Stomach (tissue), 9 donors: ENCODE data around the gene PCNX3. TPM values are rescaled to one million over a fixed set of nuclear protein-coding genes. Genes with fewer than 3 reads are reported as not detected.
A peak's percentile ranks its signal among the peaks of the same experiment; 100 is the strongest.

Source experiments
- DNase-seq, 2 donors: peaks; one replicate each; pipeline versions ENCODE4 v3.0.0 to v3.0.0-alpha.2; 2013 to 2019
- H3K27ac ChIP-seq, 5 donors: fragments of 200-600 bp in 4 of 5; sonication (generic) in 4 of 5; one replicate each; pipeline ENCODE4 v1.5.1; 2013 to 2019; ENCODE audit warnings: mild to moderate bottlenecking in 1 of 5, moderate library complexity in 1 of 5
- H3K27me3 ChIP-seq, 3 donors: fragments of 200-600 bp; sonication (generic); one replicate each; pipeline ENCODE4 v1.5.1; 2017 to 2019; ENCODE audit warnings: mixed run types in 1 of 3
- H3K36me3 ChIP-seq, 4 donors: fragments of 200-600 bp; sonication (generic); 1 replicate in 3 of 4; 2 replicates in 1 of 4; pipeline ENCODE4 v1.5.1; 2016 to 2019
- H3K4me1 ChIP-seq, 4 donors: fragments of 200-600 bp; sonication (generic); one replicate each; pipeline ENCODE4 v1.5.1; 2016 to 2019
- H3K4me3 ChIP-seq, 4 donors: fragments of 200-600 bp; sonication (generic) in 3 of 4; one replicate each; pipeline ENCODE4 v1.5.1; 2016 to 2019; ENCODE audit warnings: mild to moderate bottlenecking in 1 of 4
- H3K9me3 ChIP-seq, 4 donors: fragments of 200-600 bp; sonication (generic); one replicate each; pipeline ENCODE4 v1.5.1; 2016 to 2019
- CTCF ChIP-seq, 7 experiments: fragments of 450-650 bp in 4 of 7; fragments of 200-600 bp in 3 of 7; sonication (generic) in 3 of 7; IDR thresholded peaks; one replicate each; pipeline ENCODE4 v1.5.1; 2016 to 2019; ENCODE audit warnings: antibody characterized with exemption in 7 of 7, control low read depth in 2 of 7, mild to moderate bottlenecking in 1 of 7
- EP300 ChIP-seq: sonication (generic); formaldehyde crosslinking; IDR thresholded peaks from one replicate; pipeline ENCODE4 v1.6.1; 2017; ENCODE audit warnings: antibody characterized with exemption
- POLR2A ChIP-seq, 4 donors: fragments of 450-650 bp; IDR thresholded peaks; one replicate each; pipeline ENCODE4 v1.6.1; 2016; ENCODE audit warnings: antibody characterized with exemption in 4 of 4, control low read depth in 2 of 4, mild to moderate bottlenecking in 1 of 4, moderate library complexity in 1 of 4
- POLR2AphosphoS5 ChIP-seq, 3 donors: sonication (generic); formaldehyde crosslinking; IDR thresholded peaks; one replicate each; pipeline ENCODE4 v1.6.1; 2016; ENCODE audit warnings: antibody characterized with exemption in 3 of 3
- WGBS, 5 donors: extraction: QIAGEN DNeasy Blood & Tissue Kit in 3 of 5; methylation state at CpG; one replicate each; pipeline versions ENCODE4 v1.1.5 to v1.1.7; 2013 to 2018; 5-methylcytosine and 5-hydroxymethylcytosine counted together
- intact Hi-C: fragments of 100-400 bp; cut with DNase I; formaldehyde crosslinking; loops from one replicate; pipeline ENCODE4 v1.15.1; 2023; ENCODE audit warnings: low total_unique reads
- polyA plus RNA-seq, 3 donors: library from polyadenylated mRNA; stranded (reverse); fragments of 200-250 nt; gene quantifications; one replicate each; pipeline ENCODE4 v1.2.3, GENCODE V29; 2013
- total RNA-seq, 5 donors: library from RNA; depleted of rRNA; stranded (reverse); fragments of >200 nt; gene quantifications; one replicate each; pipeline versions ENCODE4 v1.1.0 to v1.2.3, GENCODE V29; 2014 to 2016
- donor health status: healthy with polysubstance abuse.
- donor health status: Bipolar disorder and iron deficiency.
- donor health status: healthy.

The PCNX3 gene
- total and polyA plus RNA-seq, 8 donors = 4.6 to 76.2 (median 22.0) TPM

GRCh38 chr11:65589444-65590239 lies 25.9 kb upstream of the PCNX3 start:
- 53 to 78% (median 71%) methylated on average over 7 to 9 of the region's 9 CpGs for WGBS, 5 donors
- Histone ChIP-seq H3K9me3 (no peaks in the 10 kb centered on the region), H3K27ac (peak overlapping the region in 3 of 5 donors; percentile 27 to 81 (median 34)), H3K4me3 (no peak overlapping the region), H3K4me1 (peaks cover 35 to 94% (median 77%) of the 10 kb centered on the region in 4 donors), H3K36me3 (peaks cover 14 to 73% (median 62%) of the 10 kb centered on the region in 4 donors), H3K27me3 (no peaks in the 10 kb centered on the region)
- intact Hi-C loops = no loop called here
- DNase-seq = no peak
- TF ChIP-seq POLR2A (IDR thresholded peaks at IDR 0.05) (no peak), CTCF (IDR thresholded peaks at IDR 0.05) (no peak), POLR2AphosphoS5 (IDR thresholded peaks at IDR 0.05) (no peak), EP300 (no peak)

GRCh38 chr11:65590240-65590738 lies 25.3 kb upstream of the PCNX3 start:
- DNase-seq = peak in 1 of 2 donors; percentile 79
- intact Hi-C loops = no loop called here
- Histone ChIP-seq H3K9me3 (no peaks in the 10 kb centered on the region), H3K27ac (peak overlapping the region in 2 of 5 donors; percentile 18 to 27), H3K4me1 (peaks cover 28 to 94% (median 80%) of the 10 kb centered on the region in 4 donors), H3K4me3 (no peak overlapping the region), H3K27me3 (no peaks in the 10 kb centered on the region), H3K36me3 (peaks cover 12 to 67% (median 57%) of the 10 kb centered on the region in 4 donors)
- 51 to 73% (median 70%) methylated on average over 4 to 8 of the region's 8 CpGs for WGBS, 5 donors
- TF ChIP-seq POLR2A (IDR thresholded peaks at IDR 0.05) (no peak), POLR2AphosphoS5 (IDR thresholded peaks at IDR 0.05) (no peak), EP300 (no peak), CTCF (IDR thresholded peaks at IDR 0.05) (no peak)

GRCh38 chr11:65591939-65592857 lies 23.4 kb upstream of the PCNX3 start:
- 22 to 65% (median 29%) methylated on average over 44 to 106 of the region's 106 CpGs for WGBS, 5 donors
- Histone ChIP-seq H3K27me3 (no peaks in the 10 kb centered on the region), H3K36me3 (peaks cover 8 to 52% (median 50%) of the 10 kb centered on the region in 4 donors), H3K4me3 (peak overlapping the region; percentile 22 to 33 (median 28)), H3K4me1 (peaks cover 25 to 83% (median 70%) of the 10 kb centered on the region in 4 donors), H3K9me3 (no peaks in the 10 kb centered on the region), H3K27ac (peak overlapping the region; percentile 59 to 82 (median 69))
- peak; percentile 52 to 80 for DNase-seq
- TF ChIP-seq CTCF (IDR thresholded peaks at IDR 0.05) = peak in 2 of 7 experiments; percentile 14 to 40
- TF ChIP-seq POLR2AphosphoS5 (IDR thresholded peaks at IDR 0.05) = peak in 1 of 3 donors; percentile 30
- no peak for TF ChIP-seq EP300
- no peak for TF ChIP-seq POLR2A (IDR thresholded peaks at IDR 0.05)
- intact Hi-C loops = no loop called here
